Effector CD4-positive, alpha-beta T cell (primary cell): ENCODE measurements around the gene EOGT.

Experiments
- DNase-seq: peaks from one replicate; pipeline ENCODE4 v3.0.0-alpha.2; 2020

Gene EOGT

DNA sequence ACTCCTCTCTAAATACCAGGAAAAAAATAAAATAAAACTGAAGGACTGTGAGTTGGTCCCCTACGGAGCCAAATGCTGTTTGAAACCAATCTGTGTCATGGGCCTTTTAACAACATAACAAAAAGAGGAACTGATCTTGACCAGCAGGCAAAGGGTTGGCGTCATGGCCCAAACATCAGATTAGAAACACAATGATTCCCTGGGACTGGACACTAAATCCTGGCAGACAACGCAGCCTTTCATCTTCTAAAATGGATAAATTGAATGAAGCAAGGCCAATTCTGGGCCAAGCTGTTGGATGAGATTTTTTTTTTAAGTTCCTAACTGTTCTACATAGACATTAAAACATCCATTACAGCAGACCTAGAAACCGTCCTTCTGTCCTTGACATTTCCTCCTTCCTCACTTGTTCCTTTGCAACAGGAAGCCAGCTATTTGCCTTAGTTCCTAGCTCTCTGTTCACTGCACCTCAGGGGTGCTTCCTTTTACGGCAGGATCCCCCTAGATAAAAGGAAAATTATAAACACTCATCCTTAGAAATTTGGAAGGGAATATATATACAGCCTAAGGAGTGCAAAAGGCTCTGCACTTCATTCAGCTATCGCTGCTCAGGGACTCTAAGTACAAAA lies 59.6 kb downstream of the EOGT start:
- no peak for DNase-seq

DNA sequence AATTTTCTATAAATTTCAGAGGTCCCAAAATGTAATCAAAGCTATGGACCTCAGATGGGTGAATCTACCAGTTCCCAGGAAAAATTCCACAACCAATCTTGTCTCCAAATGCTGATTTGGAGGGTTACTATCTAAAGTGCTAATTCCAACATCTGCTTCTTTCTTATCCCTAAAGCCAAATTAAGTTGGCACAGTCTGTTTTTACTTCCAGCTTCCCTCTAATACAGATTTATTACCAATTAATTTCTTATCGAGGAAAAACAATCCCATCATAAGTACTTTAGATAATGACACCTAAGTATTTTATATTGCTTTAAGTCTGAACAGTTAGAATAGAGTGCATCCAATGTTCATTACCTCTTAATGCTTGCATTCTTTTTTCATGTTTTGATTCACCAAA lies 68.3 kb downstream of the EOGT start:
- DNase-seq, result no peak

DNA sequence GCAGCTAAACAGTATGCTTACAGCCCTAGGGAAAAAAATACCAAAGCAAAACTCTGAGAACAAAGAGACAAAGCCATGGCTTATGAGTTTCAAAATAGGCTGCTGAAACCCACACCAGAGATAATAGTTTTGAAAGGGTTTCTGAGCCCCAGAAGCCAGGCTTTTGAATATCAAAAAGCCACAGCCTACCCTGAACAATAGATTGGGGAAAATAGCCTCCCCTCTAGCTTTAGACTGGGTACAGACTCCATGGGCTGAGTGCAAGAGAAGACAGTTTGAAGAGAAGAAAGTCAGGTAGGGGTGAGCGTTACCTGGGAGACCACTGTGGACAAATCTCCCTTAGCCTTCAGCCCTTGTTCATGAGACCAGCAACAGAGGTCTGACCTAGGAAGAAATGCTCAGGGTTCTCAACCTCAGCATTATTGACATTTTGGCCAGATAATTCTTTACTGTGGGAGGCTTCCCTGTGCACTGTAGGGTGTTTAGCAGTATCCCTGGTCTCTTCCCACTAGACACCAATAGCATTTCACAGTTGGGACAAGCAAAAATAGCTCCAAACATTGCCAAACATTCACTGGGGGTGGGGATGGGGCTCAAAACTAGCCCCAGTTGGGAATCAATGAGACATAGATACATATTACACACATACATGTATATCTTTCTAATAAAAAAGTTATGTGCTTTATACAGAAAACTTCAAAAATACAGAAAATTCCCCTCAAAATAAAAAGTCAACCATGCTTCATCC lies 69.6 kb downstream of the EOGT start:
- no peak for DNase-seq

DNA sequence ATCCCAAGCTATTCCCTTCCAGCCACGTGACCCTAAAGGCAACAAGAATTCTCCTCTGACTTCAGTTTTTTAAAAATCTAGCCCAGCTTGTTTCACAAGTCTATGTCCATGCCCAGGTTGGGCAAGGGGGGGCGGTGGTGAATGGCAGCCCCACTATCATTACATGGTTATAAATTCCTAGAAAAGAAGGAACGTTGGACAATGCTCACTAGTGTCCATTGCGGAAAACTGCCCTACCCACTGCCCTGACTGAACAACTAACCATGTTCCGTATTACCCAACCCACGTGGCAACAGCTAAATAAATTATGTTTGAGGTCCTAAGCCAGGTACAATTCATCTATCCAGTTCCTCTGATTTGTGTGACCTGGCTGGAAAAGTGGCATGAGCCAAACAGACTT lies 72.4 kb downstream of the EOGT start:
- DNase-seq, result no peak

DNA sequence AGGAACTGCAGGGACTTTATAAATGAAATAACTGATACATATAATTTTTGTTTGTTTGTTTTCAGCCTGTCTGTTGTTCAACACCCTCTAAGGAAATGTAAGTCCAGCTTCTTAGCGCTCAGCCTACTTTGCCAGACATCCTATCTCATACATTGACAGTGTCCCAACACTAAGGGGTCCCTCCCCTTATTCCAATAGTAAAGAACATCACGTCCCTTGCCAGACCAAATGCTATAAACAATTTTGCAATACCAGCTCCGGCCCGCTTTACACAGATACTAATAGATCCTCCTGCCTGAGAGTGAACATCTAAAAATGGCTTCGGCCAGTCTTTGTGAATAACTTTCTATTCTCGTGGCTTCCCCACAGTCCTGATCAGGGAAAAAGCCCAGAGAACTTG lies 76.6 kb downstream of the EOGT start:
- no peak for DNase-seq

DNA sequence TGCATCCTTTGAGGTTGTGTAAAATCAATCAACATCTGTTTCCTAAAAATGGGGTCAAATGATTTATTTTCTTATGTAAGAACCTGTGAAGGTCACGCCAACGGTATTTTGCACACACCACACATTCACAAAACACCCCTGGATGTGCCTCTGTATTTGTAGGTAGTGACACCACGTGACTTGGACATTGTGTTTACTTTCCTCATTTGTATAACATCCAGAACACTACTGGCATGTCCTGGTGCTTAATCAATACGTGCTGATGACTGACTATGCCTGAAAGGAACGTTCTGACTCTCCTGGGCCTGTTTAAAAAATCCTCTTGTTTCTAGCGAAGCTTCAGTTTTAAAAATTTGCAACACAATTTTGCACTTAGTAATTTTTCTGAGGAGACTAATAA lies 77.7 kb downstream of the EOGT start:
- no peak for DNase-seq

DNA sequence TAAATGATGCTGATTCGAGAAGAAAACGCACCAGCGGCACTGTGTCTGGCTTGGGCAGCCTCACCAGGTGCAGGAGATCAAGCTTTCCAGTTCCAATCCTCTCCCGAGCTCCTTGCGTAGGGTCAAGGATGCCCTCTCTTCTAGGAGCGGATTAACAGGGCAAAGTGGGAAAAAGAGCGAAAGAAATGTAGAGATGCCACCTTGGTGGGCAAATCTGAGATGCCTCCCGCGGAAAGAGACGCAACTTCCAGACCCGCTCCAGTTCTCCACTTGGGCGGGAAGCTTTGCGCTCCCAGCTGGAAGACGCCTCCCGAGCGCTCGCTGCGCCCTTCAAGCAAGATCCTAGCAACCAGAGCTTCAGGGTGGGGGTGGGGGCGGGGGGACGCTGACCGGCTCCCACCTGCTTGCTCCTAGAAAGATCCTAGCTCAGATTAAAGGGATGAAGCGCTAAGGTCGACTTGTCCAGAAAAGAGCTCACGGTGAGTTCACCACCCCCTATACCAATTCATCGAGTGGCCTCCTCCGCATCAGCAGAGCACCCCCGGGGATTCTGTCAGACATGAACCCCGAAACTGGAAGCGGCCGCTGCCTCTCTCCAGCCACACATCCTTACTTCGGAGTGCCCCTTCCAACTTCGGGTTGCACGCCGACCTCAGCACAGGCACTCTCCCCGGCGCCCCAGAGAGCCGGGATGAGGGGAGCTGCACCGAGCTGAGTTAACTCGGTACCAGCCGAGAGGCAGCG lies 81.9 kb downstream of the EOGT start:
- no peak for DNase-seq
